CD4-positive, alpha-beta T cell treated with Interleukin-17A for 4 hours (primary cell): ENCODE results near the gene PTGER1.
"Not testable (repeated sequence)": the region's sequence is repeated elsewhere in the genome, so short reads cannot be mapped to it uniquely, and the experiment has no call there.

Experiments used
- DNase-seq: peaks from one replicate; pipeline ENCODE4 v3.0.0-alpha.2; 2020; ENCODE audit warnings: mixed read lengths

PTGER1 gene, protein sequence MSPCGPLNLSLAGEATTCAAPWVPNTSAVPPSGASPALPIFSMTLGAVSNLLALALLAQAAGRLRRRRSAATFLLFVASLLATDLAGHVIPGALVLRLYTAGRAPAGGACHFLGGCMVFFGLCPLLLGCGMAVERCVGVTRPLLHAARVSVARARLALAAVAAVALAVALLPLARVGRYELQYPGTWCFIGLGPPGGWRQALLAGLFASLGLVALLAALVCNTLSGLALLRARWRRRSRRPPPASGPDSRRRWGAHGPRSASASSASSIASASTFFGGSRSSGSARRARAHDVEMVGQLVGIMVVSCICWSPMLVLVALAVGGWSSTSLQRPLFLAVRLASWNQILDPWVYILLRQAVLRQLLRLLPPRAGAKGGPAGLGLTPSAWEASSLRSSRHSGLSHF

DNA sequence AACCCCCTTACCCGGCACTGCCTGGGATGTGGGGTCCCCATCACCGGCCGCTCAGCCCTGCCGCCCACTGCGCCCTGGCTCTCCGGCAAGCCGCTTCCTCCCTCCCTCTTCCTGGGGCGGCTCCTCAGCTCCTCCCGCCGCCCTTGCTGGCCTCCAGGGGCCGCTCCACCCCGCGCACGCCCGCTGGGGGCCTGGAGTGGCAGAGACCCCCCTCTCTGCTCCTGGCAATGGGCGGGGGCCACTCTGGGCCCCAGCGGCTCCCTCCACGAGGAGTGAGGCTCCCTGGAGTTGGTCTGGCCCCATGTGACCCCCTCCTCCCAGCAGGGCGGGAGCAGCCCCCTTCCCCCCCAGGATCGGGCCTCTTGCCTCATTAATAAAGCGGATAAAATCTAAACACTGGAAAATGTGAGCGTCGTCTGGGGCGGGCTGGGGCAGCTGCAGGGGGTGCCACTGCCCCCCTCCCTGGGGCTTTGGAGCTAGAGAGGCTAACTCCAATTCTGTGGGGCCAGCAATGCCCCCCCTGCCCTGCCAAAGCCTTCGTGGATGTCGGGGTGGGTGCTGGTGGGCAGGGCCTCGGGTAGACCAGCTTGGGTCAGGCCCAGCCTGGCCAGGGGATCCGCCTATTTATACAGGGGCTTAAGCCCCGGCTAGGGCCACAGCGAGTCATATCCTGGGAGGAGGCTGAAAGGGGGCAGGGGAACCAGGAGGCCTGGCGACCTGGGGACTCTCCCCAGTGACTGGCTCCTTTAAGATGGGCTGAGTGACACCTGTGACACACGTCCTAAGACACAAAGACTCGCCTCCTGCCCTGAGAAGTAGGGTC is at the start of gene PTGER1:
TSS of gene PTGER1 (minus strand) at position 104 of the 823 bp plus-strand sequence. CDS start 1,034 bp downstream, outside the sequence.
- DNase-seq: peak; percentile 33

GRCh38 chr19:14520543-14520942 is 45.4 kb upstream of the PTGER1 start:
- DNase-seq: no peak

GRCh38 chr19:14519860-14520407 is 44.8 kb upstream of the PTGER1 start:
- peak; percentile 54 for DNase-seq

DNA sequence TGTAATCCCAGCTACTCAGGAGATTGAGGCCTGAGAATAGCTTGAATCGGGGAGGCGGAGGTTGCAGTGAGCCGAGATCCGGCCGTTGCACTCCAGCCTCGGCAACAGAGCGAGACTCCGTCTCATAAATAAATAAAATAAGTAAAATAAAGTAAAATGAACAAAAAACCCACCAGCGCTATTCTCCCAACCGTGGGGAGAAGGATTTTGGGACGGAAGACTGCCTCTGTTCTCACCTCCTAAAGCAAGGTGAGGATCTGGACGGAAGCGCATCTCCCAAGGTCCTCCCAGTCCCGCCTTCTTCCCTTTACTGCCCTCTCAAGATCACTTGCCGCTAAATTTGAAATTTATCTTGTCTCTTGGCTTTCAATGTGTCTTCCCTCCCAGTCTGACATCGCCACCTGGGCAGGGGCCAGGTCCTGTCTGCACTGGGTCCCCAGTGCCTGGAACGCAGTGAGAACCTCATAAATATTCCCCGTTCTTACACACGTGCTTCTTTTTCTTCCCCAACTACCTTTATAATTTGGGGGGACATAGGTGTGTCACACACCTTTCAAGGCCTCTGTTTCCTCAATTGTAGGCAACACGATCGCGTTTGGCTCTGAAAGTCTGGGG is 44.2 kb upstream of the PTGER1 start:
- DNase-seq: no peak

- peak; percentile 73 for DNase-seq
These were observed 42.8 kb upstream of the PTGER1 start, which contains the start of gene DNAJB1 for GRCh38 chr19:14517840-14518505. Gene DNAJB1 (minus strand): TSS chr19:14518397. CDS start chr19:14518349, 48 bp downstream.

DNA sequence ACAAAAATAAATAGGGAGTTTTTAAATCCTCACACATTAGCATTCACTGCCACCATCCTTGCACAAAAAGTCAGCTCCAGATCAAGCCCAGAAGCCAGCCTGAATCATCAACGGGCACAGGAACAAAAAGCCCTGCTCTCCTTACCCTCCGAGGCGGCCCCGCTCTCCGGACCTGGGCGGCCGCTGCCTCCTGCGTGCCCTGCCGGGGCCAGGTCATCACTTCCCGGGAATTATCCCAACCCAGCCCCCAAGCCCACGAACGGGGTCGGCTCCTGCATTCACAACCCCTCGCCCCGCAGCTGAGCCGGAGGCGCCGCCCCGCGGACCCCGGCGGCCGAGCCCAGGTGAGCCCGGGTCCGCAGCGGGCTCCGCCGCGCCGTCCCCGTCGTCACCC is 42.3 kb upstream of the PTGER1 start:
- no peak for DNase-seq

DNA sequence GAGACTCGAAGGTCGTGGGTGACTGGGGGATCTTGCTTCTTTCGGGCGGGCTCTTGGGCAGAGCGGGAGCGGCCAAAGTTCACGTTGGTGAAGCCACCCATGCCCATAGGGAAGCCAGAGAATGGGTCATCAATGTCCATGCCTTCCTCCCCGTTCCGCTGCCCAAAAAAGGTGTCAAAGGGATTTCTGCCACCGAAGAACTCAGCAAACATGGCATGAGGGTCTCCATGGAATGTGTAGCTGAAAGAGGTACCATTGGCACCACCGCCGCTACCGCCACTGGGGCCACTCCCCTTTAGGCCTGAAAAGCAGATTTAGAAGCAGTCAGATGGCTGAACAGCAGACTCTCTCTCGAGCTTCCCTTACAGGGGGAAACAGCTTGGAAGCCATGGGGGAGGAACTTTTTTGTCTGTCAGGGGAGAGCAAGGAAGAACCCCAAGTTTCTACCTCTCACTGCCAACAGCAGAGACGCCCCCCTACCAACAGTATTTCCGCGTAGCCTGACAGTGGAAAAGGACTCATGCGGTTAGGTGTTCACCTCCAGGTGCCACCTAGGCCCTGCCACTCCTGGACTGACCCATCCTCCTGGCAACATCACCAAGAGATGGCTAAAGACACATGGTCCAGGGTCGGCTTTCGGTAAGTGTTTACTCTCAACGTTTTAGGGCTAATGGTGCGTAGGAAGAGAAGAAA is 41.7 kb upstream of the PTGER1 start:
- DNase-seq: peak; percentile 25

- peak; percentile 24 for DNase-seq
These were observed 40.9 kb upstream of the PTGER1 start for GRCh38 chr19:14516048-14516534.

DNA sequence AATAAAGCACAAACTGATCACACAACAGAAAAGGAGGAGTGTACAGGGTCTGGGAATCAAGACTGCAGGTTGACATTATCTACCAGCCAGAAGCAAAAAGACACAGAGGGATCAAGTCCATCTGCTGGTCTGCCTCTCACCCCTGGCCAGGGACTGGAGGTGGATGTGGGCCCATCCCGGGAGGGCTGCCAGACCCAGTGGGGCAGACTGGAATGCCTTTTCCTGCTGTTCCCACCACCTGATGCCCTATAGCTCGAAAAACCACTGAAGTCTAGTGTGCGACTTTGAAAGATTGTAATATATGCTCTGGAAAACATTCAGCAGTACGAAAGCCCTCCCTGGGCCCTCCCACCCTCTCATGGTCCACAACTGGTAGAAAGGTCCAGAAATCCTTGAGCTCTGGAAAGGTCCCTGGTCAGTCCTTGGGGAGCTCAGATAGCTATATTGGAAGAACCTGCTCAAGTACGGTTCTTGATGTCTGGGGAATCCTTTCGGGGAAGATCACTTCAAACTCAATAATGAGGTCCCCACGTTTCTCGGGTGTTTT is 40.4 kb upstream of the PTGER1 start:
- DNase-seq: no peak

DNA sequence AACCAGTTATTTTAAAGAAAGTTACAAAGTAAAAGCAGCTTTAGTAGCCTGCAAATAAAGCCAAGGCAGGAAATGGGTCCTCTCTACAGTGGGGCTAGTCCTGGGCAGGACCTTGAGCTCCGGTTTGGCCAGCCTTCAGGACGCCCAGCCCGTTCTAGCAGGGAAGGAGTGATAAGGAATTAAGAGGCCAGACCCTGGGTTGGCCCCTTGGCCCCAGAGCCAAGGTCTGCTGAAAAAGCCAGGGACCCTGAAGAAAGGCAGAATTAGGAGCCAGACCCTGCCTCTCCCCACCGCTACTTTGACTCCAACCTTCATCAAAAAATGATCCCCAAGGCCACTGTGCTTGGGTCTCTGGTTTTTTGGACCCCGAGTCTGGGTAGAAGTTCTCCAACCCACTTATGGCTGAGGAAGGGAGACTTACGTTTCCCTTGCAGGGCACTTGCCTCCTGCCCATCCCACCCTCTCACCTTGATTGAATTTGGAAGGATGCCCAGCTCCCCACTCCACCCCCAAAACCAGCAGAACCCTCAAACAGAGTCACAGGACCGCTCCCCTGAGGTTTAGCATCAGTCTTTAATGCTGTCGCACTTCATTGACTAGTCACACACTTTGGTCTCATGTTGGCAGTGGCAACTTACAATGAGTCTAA is 39.2 kb upstream of the PTGER1 start:
- no peak for DNase-seq

- DNase-seq: no peak
These were observed 37.3 kb upstream of the PTGER1 start for GRCh38 chr19:14512406-14512961.

- DNase-seq: no peak
These were observed 36.1 kb upstream of the PTGER1 start for GRCh38 chr19:14511229-14511593.

- no peak for DNase-seq
These were observed 35.4 kb upstream of the PTGER1 start for GRCh38 chr19:14510311-14511228.

GRCh38 chr19:14507704-14508542 is 32.8 kb upstream of the PTGER1 start:
- no peak for DNase-seq

- DNase-seq: peak; percentile 87
These were observed 30.5 kb upstream of the PTGER1 start for GRCh38 chr19:14505488-14506239.

GRCh38 chr19:14504575-14504974 is 29.4 kb upstream of the PTGER1 start:
- not testable (repeated sequence) for DNase-seq

- DNase-seq: no peak
These were observed 28.1 kb upstream of the PTGER1 start for GRCh38 chr19:14503285-14503684.
